GM18505 (cell line): Measurements from ENCODE around the gene CHST3.

Experiments used
- ATAC-seq: cut with Tn5 transposase; IDR thresholded peaks from one replicate; pipeline ENCODE4 v1.9.1; 2021; ENCODE audit not compliant: unreplicated experiment
- POLR2A ChIP-seq: IDR thresholded peaks from 4 replicates; pipeline ENCODE4 v1.6.1; 2011; ENCODE audit warnings: borderline replicate concordance; ENCODE audit not compliant: insufficient read depth, insufficient read length; ENCODE audit errors: extremely low read depth

The CHST3 gene

GRCh38 chr10:71998119-71998839 lies 34.1 kb downstream of the CHST3 start:
- no peak for TF ChIP-seq POLR2A
- ATAC-seq: no peak

GRCh38 chr10:71998840-71999194 lies 34.6 kb downstream of the CHST3 start:
- TF ChIP-seq POLR2A: no peak
- ATAC-seq: no peak

- no peak for ATAC-seq
- no peak for TF ChIP-seq POLR2A
Observed at GRCh38 chr10:71999360-72000072, 35.3 kb downstream of the CHST3 start.

- TF ChIP-seq POLR2A: no peak
- ATAC-seq: no peak
Observed at GRCh38 chr10:72000073-72001032, 36.2 kb downstream of the CHST3 start.

GRCh38 chr10:72001033-72001395 lies 36.8 kb downstream of the CHST3 start:
- no peak for TF ChIP-seq POLR2A

GRCh38 chr10:72002354-72003295 lies 38.4 kb downstream of the CHST3 start:
- no peak for TF ChIP-seq POLR2A
- ATAC-seq: no peak

More at GRCh38 chr10:72001033-72001395, 36.8 kb downstream of the CHST3 start:
- ATAC-seq: no peak

- ATAC-seq: no peak
- TF ChIP-seq POLR2A: no peak
Observed at GRCh38 chr10:72006026-72006425, 41.8 kb downstream of the CHST3 start.

- ATAC-seq: no peak
- no peak for TF ChIP-seq POLR2A
Observed at GRCh38 chr10:72007246-72007892, 43.2 kb downstream of the CHST3 start.

- TF ChIP-seq POLR2A: no peak
- ATAC-seq: no peak
Observed at GRCh38 chr10:72008096-72008981, 44.1 kb downstream of the CHST3 start.

GRCh38 chr10:72009051-72009424 lies 44.8 kb downstream of the CHST3 start:
- TF ChIP-seq POLR2A: no peak
- no peak for ATAC-seq

GRCh38 chr10:72009425-72010081 lies 45.4 kb downstream of the CHST3 start:
- no peak for TF ChIP-seq POLR2A
- no peak for ATAC-seq
